Measurements from ENCODE around the gene LRRC70.
A peak's percentile ranks its signal among the peaks of the same experiment; 100 is the strongest.
"Not testable (repeated sequence)": the region's sequence is repeated elsewhere in the genome, so short reads cannot be mapped to it uniquely, and the experiment has no call there.

Gene LRRC70

GRCh38 chr5:62607615-62608014, 29.0 kb downstream of the LRRC70 start:
- no peak for DNase-seq (ENCODE audit: low read depth, low spot score)

DNA sequence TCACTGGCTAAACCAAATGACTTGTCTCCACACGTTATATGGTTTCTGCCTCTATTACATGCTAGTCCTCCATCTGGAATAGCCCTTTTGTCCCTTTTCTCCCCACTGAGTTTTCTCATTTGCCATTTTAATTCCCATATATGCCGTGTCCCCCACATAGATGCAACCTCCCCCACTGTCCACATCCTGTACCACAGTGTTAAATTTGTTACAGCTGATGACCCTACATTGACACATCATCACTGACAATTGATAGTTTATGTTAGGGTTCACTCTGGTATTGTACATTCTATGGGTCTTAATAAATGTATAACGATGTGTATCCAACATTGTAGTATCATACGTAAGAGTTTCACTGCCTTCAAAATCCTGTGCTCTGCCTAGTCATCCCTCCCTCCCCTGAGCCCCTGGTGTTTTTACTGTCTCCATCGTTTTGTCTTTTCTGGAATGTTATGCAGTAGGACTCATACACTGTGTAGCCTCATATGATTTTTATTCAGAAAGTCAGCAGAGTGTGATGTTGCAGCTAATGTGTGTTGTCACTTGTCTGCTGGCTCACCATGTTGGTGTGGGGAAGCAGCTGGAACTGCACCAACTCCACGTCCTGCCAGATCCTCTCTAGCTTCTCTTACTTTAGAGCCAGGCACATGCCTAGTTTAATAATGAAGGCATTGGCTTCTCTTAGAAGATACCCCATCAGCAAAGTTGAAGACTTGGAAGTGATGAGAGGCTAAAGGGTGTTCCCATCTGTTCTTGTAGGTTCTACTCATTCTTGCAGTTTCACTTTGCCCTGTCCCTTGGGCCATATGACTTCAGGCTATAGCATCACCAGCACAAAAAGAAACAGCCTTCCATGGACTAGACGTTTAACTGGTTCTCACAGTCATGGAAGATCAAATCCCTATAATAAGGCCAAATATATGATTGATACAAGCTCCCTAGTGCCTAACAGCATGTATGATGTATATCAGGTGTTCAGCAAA, 30.2 kb downstream of the LRRC70 start:
- DNase-seq (ENCODE audit: low read depth, low spot score): no peak

DNA sequence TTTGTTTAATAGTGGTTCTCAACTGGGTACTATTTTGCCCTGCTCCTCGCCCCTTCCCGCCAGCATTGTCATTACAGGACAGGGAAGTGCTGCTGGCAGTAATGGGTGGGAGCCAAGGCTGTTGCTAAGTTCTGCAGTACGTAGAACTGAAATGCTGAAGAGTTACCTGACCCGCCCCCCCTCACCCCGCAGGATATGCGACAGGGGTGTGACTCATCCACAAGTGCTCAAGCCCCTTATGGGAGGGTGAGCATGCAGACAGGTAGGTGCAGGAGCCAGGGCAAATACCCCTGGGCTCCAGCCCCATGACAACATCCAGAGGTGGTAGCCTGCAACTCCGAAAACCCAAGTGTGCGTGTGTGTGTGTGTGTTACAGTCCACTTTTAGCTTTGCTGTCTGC, 35.7 kb downstream of the LRRC70 start:
- no peak for DNase-seq (ENCODE audit: low read depth, low spot score)

DNA sequence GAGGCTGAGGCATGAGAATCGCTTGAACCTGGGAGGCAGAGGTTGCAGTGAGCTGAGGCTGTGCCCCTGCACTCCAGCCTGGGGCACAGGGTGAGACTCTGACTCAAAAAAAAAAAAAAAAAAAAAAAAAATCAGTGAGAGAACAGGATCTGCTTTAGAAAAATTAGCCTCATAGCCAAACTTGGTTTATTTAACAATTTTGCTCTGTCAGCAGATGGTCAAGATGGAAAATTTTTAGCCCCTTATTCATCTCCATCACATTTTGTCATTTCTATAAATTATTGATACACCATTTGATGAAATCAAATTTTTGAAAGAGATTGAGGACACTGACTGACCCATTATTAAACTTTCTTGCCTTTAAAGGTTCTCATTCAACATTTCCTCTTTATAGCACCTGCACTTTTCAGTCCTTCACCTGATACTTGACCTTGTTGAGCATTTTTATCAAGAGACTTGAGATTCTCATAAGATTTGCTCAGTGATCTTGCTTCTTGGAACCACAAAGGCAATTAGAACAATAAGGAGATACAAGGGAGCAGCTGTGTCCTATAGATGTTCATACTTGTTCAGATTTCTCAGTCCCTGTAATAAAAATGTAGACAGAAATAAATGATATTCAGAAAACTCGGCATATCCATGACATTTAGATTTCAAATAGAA, 38.1 kb downstream of the LRRC70 start:
- no peak for DNase-seq (ENCODE audit: low read depth, low spot score)

GRCh38 chr5:62617943-62618342, 39.3 kb downstream of the LRRC70 start:
- DNase-seq (ENCODE audit: low read depth, low spot score): no peak

DNA sequence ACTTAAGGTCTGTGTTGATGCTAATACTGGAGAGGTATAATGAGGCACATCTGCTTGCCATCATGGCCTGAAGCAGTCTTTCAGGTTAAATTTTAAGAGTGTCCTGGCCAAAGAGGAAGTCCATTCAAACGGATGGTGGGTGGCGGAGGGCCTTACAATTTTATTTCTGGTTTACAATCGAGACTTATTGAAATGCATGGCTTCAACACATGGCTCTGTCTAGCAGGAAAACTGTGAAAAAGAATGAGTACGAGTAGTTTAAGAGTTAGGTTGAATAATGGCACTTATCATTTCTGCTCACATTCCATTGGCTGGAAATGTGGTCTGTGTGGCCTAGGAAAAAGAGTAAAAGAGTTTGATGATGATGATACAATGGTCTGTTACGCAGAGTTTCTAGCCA, 42.1 kb downstream of the LRRC70 start:
- no peak for DNase-seq (ENCODE audit: low read depth, low spot score)

DNA sequence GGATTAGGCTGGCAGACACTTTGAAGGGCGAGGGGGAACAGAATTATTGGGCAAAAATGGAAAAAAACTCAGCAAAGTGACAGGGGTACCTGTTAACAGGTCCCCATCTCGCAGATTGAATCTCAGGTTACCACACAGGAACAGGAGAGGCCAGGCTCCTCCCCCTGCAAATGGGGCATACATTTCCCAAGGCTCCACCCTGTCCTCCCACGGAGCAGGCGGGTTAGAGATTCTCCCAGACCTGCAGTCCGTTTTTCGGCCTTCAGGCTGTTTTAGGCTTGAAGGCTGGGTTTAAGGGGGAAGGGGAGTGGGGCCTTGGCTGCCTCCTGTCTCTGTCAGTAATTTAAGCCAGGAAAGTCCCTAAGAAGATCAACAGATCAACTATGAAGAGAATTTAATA, 42.7 kb downstream of the LRRC70 start:
- DNase-seq (ENCODE audit: low read depth, low spot score): peak; percentile 63

DNA sequence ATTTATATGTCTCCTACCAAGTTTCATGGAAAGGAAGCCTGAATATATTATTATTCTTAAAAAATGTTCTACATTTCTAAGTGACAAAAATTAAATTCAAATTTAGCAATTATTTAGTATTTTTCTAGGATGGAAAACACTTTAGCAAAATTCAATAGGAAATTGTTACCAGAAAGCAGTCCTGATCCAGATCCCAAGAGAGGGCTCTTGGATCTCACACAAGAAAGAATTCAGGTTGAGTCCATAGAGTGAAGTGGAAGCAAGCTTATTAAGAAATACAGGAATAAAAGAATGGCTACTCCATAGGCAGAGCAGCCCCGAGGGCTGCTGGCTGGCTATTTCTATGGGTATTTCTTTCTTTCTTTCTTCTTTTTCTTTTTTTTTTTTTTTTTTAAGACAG, 44.7 kb downstream of the LRRC70 start:
- DNase-seq (ENCODE audit: low read depth, low spot score): no peak

GRCh38 chr5:62624436-62624835, 45.8 kb downstream of the LRRC70 start:
- not testable (repeated sequence) for DNase-seq (ENCODE audit: low read depth, low spot score)

GRCh38 chr5:62626534-62626933, 47.9 kb downstream of the LRRC70 start:
- DNase-seq (ENCODE audit: low read depth, low spot score): no peak

DNA sequence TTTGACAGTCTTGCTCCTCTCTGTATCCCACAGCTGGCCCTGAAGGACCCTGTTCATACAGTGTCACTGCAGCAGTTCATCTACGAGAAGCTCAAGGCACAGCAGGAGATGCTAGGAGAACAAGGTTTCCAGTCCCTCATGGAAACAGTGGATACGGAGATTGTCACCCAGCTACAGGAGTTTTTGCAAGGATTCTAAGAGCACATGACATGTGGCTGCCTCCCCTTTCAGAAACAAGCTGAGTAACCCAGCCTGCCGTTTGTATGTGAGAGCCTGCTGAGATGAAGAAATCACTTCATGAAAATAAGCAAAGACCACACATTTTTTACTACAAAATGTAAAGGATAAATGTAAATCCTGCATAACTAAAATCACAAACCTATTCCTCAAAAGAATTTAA, 48.5 kb downstream of the LRRC70 start:
- DNase-seq (ENCODE audit: low read depth, low spot score): no peak

GRCh38 chr5:62627901-62628300, 49.3 kb downstream of the LRRC70 start:
- DNase-seq (ENCODE audit: low read depth, low spot score): no peak
